ENCODE measurements around the gene UST. TPM values are rescaled to one million over a fixed set of nuclear protein-coding genes. Genes with fewer than 3 reads are reported as not detected.
"Not testable (repeated sequence)": the region's sequence is repeated elsewhere in the genome, so short reads cannot be mapped to it uniquely, and the experiment has no call there.

UST gene
- total RNA-seq, 6 experiments from 2014 or later = 0.44 to 1.9 (median 0.91) TPM

DNA sequence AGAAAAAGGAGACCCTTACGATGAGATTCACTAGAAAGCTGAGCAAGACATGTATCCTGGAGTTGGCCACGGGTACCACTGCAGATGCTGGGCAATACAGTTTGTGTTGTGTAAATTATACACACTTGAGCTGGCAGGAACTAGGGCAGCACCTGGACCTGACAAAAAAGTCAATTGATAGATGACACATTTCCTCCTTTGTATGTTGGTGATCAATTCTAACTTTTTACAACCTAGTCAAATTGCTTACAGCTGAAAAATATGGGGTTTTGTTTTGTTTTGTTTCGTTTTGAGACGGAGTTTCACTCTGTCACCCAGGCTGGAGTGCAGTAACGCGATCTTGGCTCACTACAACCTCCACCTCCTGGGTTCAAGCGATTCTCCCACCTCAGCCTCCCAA, 108.9 kb downstream of the UST start:
- TF ChIP-seq, protein P1, sequence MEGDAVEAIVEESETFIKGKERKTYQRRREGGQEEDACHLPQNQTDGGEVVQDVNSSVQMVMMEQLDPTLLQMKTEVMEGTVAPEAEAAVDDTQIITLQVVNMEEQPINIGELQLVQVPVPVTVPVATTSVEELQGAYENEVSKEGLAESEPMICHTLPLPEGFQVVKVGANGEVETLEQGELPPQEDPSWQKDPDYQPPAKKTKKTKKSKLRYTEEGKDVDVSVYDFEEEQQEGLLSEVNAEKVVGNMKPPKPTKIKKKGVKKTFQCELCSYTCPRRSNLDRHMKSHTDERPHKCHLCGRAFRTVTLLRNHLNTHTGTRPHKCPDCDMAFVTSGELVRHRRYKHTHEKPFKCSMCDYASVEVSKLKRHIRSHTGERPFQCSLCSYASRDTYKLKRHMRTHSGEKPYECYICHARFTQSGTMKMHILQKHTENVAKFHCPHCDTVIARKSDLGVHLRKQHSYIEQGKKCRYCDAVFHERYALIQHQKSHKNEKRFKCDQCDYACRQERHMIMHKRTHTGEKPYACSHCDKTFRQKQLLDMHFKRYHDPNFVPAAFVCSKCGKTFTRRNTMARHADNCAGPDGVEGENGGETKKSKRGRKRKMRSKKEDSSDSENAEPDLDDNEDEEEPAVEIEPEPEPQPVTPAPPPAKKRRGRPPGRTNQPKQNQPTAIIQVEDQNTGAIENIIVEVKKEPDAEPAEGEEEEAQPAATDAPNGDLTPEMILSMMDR (IDR thresholded peaks at IDR 0.05) = no peak
- TF ChIP-seq POLR2A (IDR thresholded peaks at IDR 0.05) = no peak

DNA sequence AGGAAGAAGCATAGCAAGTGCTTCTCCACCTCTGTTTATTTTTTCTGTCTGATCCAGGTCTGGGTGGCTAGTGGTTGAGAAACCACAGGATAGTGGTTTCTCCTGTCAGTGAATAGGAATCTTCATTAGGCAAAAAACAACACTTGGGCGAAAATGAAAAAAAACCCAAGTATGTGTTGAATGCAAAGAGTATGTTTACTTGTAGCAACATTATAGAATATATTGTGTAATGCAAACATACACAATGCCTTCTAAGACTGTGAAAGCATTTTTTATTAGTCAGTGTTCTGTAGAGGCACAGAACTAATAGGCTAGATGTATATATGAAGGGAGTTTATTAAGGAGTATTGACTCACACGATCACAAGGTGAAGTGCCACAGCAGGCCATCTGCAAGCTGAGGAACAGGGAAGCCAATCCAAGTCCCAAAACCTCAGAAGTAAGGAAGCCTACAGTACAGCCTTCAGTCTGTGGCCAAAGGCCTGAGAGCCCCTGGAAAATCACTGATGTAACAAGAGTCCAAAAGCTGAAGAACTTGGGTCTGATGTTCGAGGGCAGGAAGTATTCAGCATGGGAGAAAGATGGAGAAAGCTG, 111.1 kb downstream of the UST start:
- intact Hi-C loops (cut with DNase I) = no loop called here
- no peak overlapping the region for H3K27ac ChIP-seq
- 72% methylated on average over 3 of the region's 3 CpGs for WGBS (ENCODE audit: insufficient coverage, low coverage, low lambda C conversion rate, missing lambda C conversion rate)
- no peak overlapping the region for H3K4me3 ChIP-seq
- no peak for ATAC-seq
- no peaks in the 10 kb centered on the region for H3K4me1 ChIP-seq
- H3K36me3 ChIP-seq = no peaks in the 10 kb centered on the region
- TF ChIP-seq, protein P1 (IDR thresholded peaks at IDR 0.05) = no peak
- TF ChIP-seq POLR2A (IDR thresholded peaks at IDR 0.05) = no peak
- no peak for DNase-seq
- H3K27me3 ChIP-seq = no peaks in the 10 kb centered on the region
- no peaks in the 10 kb centered on the region for H3K9me3 ChIP-seq

More for the DNA sequence above, 108.9 kb downstream of the UST start:
- ATAC-seq (no peak), DNase-seq (no peak)
- Histone ChIP-seq H3K27me3 (no peaks in the 10 kb centered on the region), H3K36me3 (no peaks in the 10 kb centered on the region), H3K9me3 (no peaks in the 10 kb centered on the region), H3K4me1 (no peaks in the 10 kb centered on the region), H3K27ac (no peak overlapping the region), H3K4me3 (no peak overlapping the region)
- 79% methylated on average over 7 of the region's 7 CpGs for whole genome bisulfite sequencing (ENCODE audit: insufficient coverage, low coverage, low lambda C conversion rate, missing lambda C conversion rate)
- intact Hi-C loops (cut with DNase I) = no loop called here

DNA sequence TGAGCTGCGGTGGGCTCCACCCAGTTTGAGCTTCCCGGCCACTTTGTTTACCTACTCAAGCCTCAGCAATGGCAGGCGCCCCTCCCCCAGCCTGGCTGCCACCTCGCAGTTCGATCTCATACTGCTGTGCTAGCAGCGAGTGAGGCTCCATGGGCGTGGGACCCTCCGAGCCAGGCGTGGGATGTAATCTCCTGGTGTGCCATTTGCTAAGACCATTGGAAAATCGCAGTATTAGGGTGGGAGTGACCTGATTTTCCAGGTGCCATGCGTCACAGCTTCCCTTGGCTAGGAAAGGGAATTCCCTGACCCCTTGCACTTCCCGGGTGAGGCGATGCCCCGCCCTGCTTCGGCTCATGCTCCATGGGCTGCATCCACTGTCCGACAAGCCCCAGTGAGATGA, 117.3 kb downstream of the UST start:
- H3K4me3 ChIP-seq; H3K4me1 ChIP-seq; DNase-seq; H3K9me3 ChIP-seq; H3K36me3 ChIP-seq; ATAC-seq; H3K27me3 ChIP-seq; H3K27ac ChIP-seq; intact Hi-C loops (cut with DNase I): not testable (repeated sequence)
- 68% methylated on average over 4 of the region's 16 CpGs for whole genome bisulfite sequencing (ENCODE audit: insufficient coverage, low coverage, low lambda C conversion rate, missing lambda C conversion rate)

DNA sequence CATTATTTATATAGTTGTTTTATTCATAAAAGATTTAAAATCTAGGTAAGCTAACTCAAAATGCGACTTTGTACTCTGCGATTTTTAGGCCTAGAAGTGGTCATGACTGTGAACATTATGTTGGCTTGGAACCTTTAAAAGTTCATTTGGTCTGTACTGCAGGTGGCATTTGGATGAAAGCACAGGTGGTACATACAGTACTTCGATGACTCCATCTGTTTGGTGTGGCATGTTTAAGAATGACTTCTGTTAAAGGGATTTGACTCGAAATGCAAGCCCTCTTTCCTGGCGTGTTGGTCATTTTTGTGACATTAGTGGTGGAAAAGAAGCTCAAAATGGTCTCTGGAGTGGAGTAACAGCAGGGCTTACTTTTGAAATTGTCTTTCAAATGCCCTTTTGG, 118.1 kb downstream of the UST start:
- intact Hi-C loops (cut with DNase I) = no loop called here
- no peaks in the 10 kb centered on the region for H3K36me3 ChIP-seq
- H3K4me1 ChIP-seq = no peaks in the 10 kb centered on the region
- no peak for DNase-seq
- ATAC-seq = no peak
- H3K9me3 ChIP-seq = no peaks in the 10 kb centered on the region
- H3K27me3 ChIP-seq = no peaks in the 10 kb centered on the region
- 78% methylated on average over 5 of the region's 5 CpGs for WGBS (ENCODE audit: insufficient coverage, low coverage, low lambda C conversion rate, missing lambda C conversion rate)
- H3K27ac ChIP-seq = no peak overlapping the region
- TF ChIP-seq, protein P1 (IDR thresholded peaks at IDR 0.05) = no peak
- no peak for TF ChIP-seq POLR2A (IDR thresholded peaks at IDR 0.05)
- no peak overlapping the region for H3K4me3 ChIP-seq

DNA sequence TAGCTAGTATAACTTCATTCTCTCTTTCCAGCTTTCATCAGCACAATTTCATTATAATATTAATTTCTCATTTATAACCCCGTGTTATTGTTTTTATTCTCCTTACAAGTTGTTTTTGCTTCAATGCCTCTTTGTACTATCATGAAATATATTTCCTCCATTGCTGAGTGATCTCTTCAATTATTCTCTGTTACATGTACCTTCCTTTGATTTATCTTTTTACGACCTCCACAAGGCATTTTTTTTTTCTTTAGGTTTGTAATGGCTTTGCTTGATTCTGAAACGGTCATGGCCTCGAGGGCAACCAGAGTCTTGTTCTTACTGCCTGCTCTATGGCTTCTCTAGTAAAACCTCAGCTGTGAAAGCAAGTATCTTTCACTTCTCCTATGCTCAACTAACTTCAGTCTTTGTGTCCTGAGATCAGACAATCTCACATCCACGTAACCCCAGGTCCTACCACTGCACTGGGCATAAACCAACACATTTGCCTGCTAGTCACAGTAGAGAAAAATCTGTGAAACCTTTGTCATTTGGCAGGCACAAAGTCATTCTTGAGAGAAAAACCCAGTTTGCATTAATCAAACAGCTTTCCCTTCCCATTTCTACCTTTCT, 119.9 kb downstream of the UST start:
- Histone ChIP-seq H3K4me1 (no peaks in the 10 kb centered on the region), H3K4me3 (no peak overlapping the region), H3K27me3 (no peaks in the 10 kb centered on the region), H3K9me3 (no peaks in the 10 kb centered on the region), H3K36me3 (no peaks in the 10 kb centered on the region), H3K27ac (no peak overlapping the region)
- no peak for DNase-seq
- WGBS (ENCODE audit: insufficient coverage, low coverage, low lambda C conversion rate, missing lambda C conversion rate) = 46% methylated on average over 4 of the region's 5 CpGs
- intact Hi-C loops (cut with DNase I) = no loop called here
- TF ChIP-seq POLR2A (IDR thresholded peaks at IDR 0.05) = no peak
- TF ChIP-seq, protein P1 (IDR thresholded peaks at IDR 0.05) = no peak
- ATAC-seq = no peak

Data from right lobe of liver (tissue), 6 donors.